Measurements from ENCODE around the gene BCL2L12. TPM values are rescaled to one million over a fixed set of nuclear protein-coding genes. Genes with fewer than 3 reads are reported as not detected.

The BCL2L12 gene
- total and polyA plus RNA-seq, 2 donors = 18.7 to 27.1 TPM

DNA sequence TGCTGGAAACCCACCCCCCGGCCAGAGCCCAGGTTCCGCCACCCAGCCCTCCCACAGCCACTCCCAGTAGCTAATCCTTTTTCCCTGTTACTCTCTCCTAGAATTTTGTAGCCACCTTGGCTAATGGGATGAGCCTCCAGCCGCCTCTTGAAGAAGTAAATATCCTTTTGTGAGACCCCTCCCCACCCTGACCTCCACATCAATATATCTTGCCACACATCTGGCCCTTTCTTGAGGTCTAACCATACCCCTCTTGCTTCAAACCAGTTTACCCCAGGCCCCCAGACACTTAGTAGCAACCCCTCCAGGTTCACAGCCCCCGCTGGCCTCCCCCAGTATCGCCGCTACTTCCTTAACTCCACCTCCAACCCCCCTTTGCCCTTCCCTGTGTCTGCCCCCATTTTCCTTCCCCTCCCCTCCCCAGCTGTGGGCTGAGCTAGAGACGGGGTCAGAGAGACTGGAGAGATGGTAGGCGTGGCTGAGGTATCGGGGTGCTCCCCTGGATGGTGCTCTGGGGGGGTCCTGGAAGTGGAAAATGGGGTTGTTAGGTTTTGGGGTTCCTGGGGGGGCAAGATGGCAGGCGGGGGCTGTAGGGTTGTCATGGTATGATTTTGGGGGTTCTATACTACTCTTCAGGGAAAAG lies 14.2 kb downstream of the BCL2L12 start:
- H3K27me3 ChIP-seq (ENCODE audit: control insufficient read depth in 2 of 2, insufficient read depth in 1 of 2, low read length in 1 of 2) = no peaks in the 10 kb centered on the region
- peaks cover 34 to 35% of the 10 kb centered on the region in 2 donors for H3K36me3 ChIP-seq (ENCODE audit: control insufficient read depth in 2 of 2, insufficient read depth in 2 of 2, low read length in 1 of 2)
- peaks cover 15 to 38% of the 10 kb centered on the region in 2 donors for H3K4me1 ChIP-seq (ENCODE audit: control insufficient read depth in 2 of 2, insufficient read depth in 2 of 2, low read length in 2 of 2)
- peak overlapping the region in 1 of 2 donors; percentile 26 for H3K27ac ChIP-seq (ENCODE audit: low read depth in 1 of 2, low read length in 1 of 2)
- 88% methylated on average over 10 of the region's 10 CpGs for WGBS
- no peak for DNase-seq (ENCODE audit: low read depth in 6 of 9, low spot score in 9 of 9)
- no peaks in the 10 kb centered on the region for H3K9me3 ChIP-seq (ENCODE audit: control insufficient read depth in 2 of 2, insufficient read depth in 1 of 2, low read length in 1 of 2)
- no peak overlapping the region for H3K4me3 ChIP-seq (ENCODE audit: low read length in 2 of 2)

DNA sequence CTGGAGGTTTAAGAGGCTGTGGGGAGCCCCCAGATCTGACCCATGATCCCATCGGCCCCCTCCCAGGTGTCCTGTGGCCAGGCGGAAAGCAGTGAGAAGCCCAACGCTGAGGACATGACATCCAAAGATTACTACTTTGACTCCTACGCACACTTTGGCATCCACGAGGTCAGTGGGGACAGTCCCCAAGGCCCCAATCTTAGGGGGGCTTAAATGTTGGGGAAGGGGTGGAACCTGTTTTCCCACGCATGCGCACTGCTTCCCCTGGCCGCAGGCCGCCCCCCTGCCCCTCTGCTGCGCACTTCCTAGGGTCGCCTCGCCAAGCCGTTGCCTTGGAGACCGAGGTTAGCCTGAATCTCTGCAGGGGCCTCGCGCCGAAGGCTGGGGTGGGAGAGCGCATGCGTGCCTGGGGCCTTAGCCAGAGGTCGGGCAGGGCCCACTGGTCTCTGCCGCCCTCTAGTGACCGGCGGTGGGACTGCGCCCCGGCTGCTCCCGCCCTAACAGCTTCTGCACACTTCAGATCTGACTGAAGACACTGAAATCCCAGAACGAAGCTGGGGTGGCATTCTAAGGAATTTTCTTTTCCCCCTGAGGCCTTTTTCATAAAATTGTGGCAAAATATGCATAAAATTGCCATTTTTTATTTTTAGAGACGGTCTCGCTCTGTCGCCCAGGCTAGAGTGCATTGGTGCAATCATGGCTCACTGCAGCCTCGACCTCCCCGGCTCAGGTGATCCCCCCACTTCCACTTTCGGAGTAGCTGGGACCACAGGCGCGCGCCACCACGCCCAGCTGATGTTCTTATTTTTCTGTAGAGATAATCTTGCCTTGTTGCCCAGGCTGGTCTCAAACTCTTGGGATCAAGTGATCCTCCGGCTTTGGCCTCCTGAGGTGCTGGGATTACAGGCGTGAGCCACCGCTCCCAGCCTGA lies 15.0 kb downstream of the BCL2L12 start:
- peak; percentile 63 to 96 (median 82) for DNase-seq (ENCODE audit: low read depth in 6 of 9, low spot score in 9 of 9)
- peaks cover 15 to 38% of the 10 kb centered on the region in 2 donors for H3K4me1 ChIP-seq (ENCODE audit: control insufficient read depth in 2 of 2, insufficient read depth in 2 of 2, low read length in 2 of 2)
- no peaks in the 10 kb centered on the region for H3K27me3 ChIP-seq (ENCODE audit: control insufficient read depth in 2 of 2, insufficient read depth in 1 of 2, low read length in 1 of 2)
- no peaks in the 10 kb centered on the region for H3K9me3 ChIP-seq (ENCODE audit: control insufficient read depth in 2 of 2, insufficient read depth in 1 of 2, low read length in 1 of 2)
- peak overlapping the region in 1 of 2 donors; percentile 20 for H3K4me3 ChIP-seq (ENCODE audit: low read length in 2 of 2)
- H3K36me3 ChIP-seq (ENCODE audit: control insufficient read depth in 2 of 2, insufficient read depth in 2 of 2, low read length in 1 of 2) = peaks cover 41 to 43% of the 10 kb centered on the region in 2 donors
- WGBS = 44% methylated on average over 40 of the region's 40 CpGs
- H3K27ac ChIP-seq (ENCODE audit: low read depth in 1 of 2, low read length in 1 of 2) = peak overlapping the region; percentile 26 to 56

DNA sequence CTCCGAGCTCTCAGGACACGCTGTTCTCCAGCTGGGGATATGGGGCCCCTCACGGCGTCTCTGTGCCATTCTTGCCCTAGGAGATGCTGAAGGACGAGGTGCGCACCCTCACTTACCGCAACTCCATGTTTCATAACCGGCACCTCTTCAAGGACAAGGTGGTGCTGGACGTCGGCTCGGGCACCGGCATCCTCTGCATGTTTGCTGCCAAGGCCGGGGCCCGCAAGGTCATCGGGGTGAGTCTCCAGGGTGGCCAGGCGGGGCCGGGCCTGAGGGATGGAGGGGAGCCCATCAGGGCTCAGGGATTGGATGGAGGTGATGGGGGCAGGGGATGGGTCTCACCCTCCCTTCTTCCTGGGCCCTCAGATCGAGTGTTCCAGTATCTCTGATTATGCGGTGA lies 16.1 kb downstream of the BCL2L12 start:
- Histone ChIP-seq H3K4me1 (ENCODE audit: control insufficient read depth in 2 of 2, insufficient read depth in 2 of 2, low read length in 2 of 2) (peaks cover 11 to 32% of the 10 kb centered on the region in 2 donors), H3K4me3 (ENCODE audit: low read length in 2 of 2) (no peak overlapping the region), H3K27me3 (ENCODE audit: control insufficient read depth in 2 of 2, insufficient read depth in 1 of 2, low read length in 1 of 2) (no peaks in the 10 kb centered on the region), H3K27ac (ENCODE audit: low read depth in 1 of 2, low read length in 1 of 2) (no peak overlapping the region), H3K36me3 (ENCODE audit: control insufficient read depth in 2 of 2, insufficient read depth in 2 of 2, low read length in 1 of 2) (peaks cover 50 to 53% of the 10 kb centered on the region in 2 donors), H3K9me3 (ENCODE audit: control insufficient read depth in 2 of 2, insufficient read depth in 1 of 2, low read length in 1 of 2) (no peaks in the 10 kb centered on the region)
- 98% methylated on average over 19 of the region's 19 CpGs for WGBS
- DNase-seq (ENCODE audit: low read depth in 6 of 9, low spot score in 9 of 9) = no peak

DNA sequence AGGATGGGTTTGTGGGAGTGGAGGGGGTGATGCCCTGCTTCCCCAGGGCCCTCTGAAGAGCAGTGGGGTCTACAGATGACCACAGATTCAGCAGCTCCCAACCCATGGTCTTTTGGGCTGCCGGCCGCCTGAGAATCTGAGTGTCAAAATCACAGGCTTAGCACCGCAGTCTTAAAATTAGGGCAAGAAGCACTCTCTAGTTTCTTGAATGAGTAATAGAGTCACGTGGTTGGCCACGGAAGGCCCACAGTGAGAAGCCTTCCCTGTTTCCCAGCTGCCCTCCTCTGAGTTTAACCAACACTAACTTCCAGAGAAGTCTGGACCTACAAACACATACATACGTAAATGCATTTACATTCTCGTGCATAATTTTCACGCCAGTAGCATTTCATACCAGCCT lies 16.5 kb downstream of the BCL2L12 start:
- no peak overlapping the region for H3K27ac ChIP-seq (ENCODE audit: low read depth in 1 of 2, low read length in 1 of 2)
- peaks cover 53 to 55% of the 10 kb centered on the region in 2 donors for H3K36me3 ChIP-seq (ENCODE audit: control insufficient read depth in 2 of 2, insufficient read depth in 2 of 2, low read length in 1 of 2)
- no peak overlapping the region for H3K4me3 ChIP-seq (ENCODE audit: low read length in 2 of 2)
- H3K9me3 ChIP-seq (ENCODE audit: control insufficient read depth in 2 of 2, insufficient read depth in 1 of 2, low read length in 1 of 2) = no peaks in the 10 kb centered on the region
- H3K4me1 ChIP-seq (ENCODE audit: control insufficient read depth in 2 of 2, insufficient read depth in 2 of 2, low read length in 2 of 2) = peaks cover 11 to 32% of the 10 kb centered on the region in 2 donors
- WGBS = 96% methylated on average over 8 of the region's 8 CpGs
- no peak for DNase-seq (ENCODE audit: low read depth in 6 of 9, low spot score in 9 of 9)
- H3K27me3 ChIP-seq (ENCODE audit: control insufficient read depth in 2 of 2, insufficient read depth in 1 of 2, low read length in 1 of 2) = no peaks in the 10 kb centered on the region

- no peak overlapping the region for H3K4me3 ChIP-seq (ENCODE audit: low read length in 2 of 2)
- H3K4me1 ChIP-seq (ENCODE audit: control insufficient read depth in 2 of 2, insufficient read depth in 2 of 2, low read length in 2 of 2) = peaks cover 5 to 21% of the 10 kb centered on the region in 2 donors
- H3K27ac ChIP-seq (ENCODE audit: low read depth in 1 of 2, low read length in 1 of 2) = no peak overlapping the region
- DNase-seq (ENCODE audit: low read depth in 6 of 9, low spot score in 9 of 9) = no peak
- peaks cover 0 to 3% of the 10 kb centered on the region in 2 donors for H3K27me3 ChIP-seq (ENCODE audit: control insufficient read depth in 2 of 2, insufficient read depth in 1 of 2, low read length in 1 of 2)
- H3K9me3 ChIP-seq (ENCODE audit: control insufficient read depth in 2 of 2, insufficient read depth in 1 of 2, low read length in 1 of 2) = no peaks in the 10 kb centered on the region
- H3K36me3 ChIP-seq (ENCODE audit: control insufficient read depth in 2 of 2, insufficient read depth in 2 of 2, low read length in 1 of 2) = peaks cover 56 to 60% of the 10 kb centered on the region in 2 donors
- 97% methylated on average over 18 of the region's 18 CpGs for WGBS
Measured at GRCh38 chr19:49683814-49684250, 18.1 kb downstream of the BCL2L12 start.

- peaks cover 5 to 16% of the 10 kb centered on the region in 2 donors for H3K4me1 ChIP-seq (ENCODE audit: control insufficient read depth in 2 of 2, insufficient read depth in 2 of 2, low read length in 2 of 2)
- no peak overlapping the region for H3K27ac ChIP-seq (ENCODE audit: low read depth in 1 of 2, low read length in 1 of 2)
- no peak overlapping the region for H3K4me3 ChIP-seq (ENCODE audit: low read length in 2 of 2)
- WGBS = 96% methylated on average over 35 of the region's 35 CpGs
- DNase-seq (ENCODE audit: low read depth in 6 of 9, low spot score in 9 of 9) = no peak
- H3K36me3 ChIP-seq (ENCODE audit: control insufficient read depth in 2 of 2, insufficient read depth in 2 of 2, low read length in 1 of 2) = peaks cover 56 to 60% of the 10 kb centered on the region in 2 donors
- H3K9me3 ChIP-seq (ENCODE audit: control insufficient read depth in 2 of 2, insufficient read depth in 1 of 2, low read length in 1 of 2) = no peaks in the 10 kb centered on the region
- peaks cover 1 to 9% of the 10 kb centered on the region in 2 donors for H3K27me3 ChIP-seq (ENCODE audit: control insufficient read depth in 2 of 2, insufficient read depth in 1 of 2, low read length in 1 of 2)
Measured at GRCh38 chr19:49684251-49684982, 18.7 kb downstream of the BCL2L12 start.

GRCh38 chr19:49684983-49685553 lies 19.3 kb downstream of the BCL2L12 start:
- 93% methylated on average over 13 of the region's 13 CpGs for WGBS
- H3K4me1 ChIP-seq (ENCODE audit: control insufficient read depth in 2 of 2, insufficient read depth in 2 of 2, low read length in 2 of 2) = peaks cover 5 to 10% of the 10 kb centered on the region in 2 donors
- DNase-seq (ENCODE audit: low read depth in 6 of 9, low spot score in 9 of 9) = no peak

GRCh38 chr19:49685845-49686332 lies 20.2 kb downstream of the BCL2L12 start:
- Histone ChIP-seq H3K27ac (ENCODE audit: low read depth in 1 of 2, low read length in 1 of 2) (no peak overlapping the region), H3K9me3 (ENCODE audit: control insufficient read depth in 2 of 2, insufficient read depth in 1 of 2, low read length in 1 of 2) (peaks cover 0 to 12% of the 10 kb centered on the region in 2 donors), H3K4me1 (ENCODE audit: control insufficient read depth in 2 of 2, insufficient read depth in 2 of 2, low read length in 2 of 2) (peaks cover 4 to 7% of the 10 kb centered on the region in 2 donors), H3K4me3 (ENCODE audit: low read length in 2 of 2) (no peak overlapping the region), H3K27me3 (ENCODE audit: control insufficient read depth in 2 of 2, insufficient read depth in 1 of 2, low read length in 1 of 2) (peaks cover 14 to 24% of the 10 kb centered on the region in 2 donors), H3K36me3 (ENCODE audit: control insufficient read depth in 2 of 2, insufficient read depth in 2 of 2, low read length in 1 of 2) (peaks cover 54 to 56% of the 10 kb centered on the region in 2 donors)
- no peak for DNase-seq (ENCODE audit: low read depth in 6 of 9, low spot score in 9 of 9)
- 91% methylated on average over 23 of the region's 23 CpGs for WGBS

More at GRCh38 chr19:49684983-49685553, 19.3 kb downstream of the BCL2L12 start:
- peaks cover 0 to 5% of the 10 kb centered on the region in 2 donors for H3K9me3 ChIP-seq (ENCODE audit: control insufficient read depth in 2 of 2, insufficient read depth in 1 of 2, low read length in 1 of 2)
- no peak overlapping the region for H3K27ac ChIP-seq (ENCODE audit: low read depth in 1 of 2, low read length in 1 of 2)
- peaks cover 6 to 16% of the 10 kb centered on the region in 2 donors for H3K27me3 ChIP-seq (ENCODE audit: control insufficient read depth in 2 of 2, insufficient read depth in 1 of 2, low read length in 1 of 2)
- H3K36me3 ChIP-seq (ENCODE audit: control insufficient read depth in 2 of 2, insufficient read depth in 2 of 2, low read length in 1 of 2) = peaks cover 56 to 58% of the 10 kb centered on the region in 2 donors
- no peak overlapping the region for H3K4me3 ChIP-seq (ENCODE audit: low read length in 2 of 2)

All from thymus (tissue), 11 donors.